GM10248 (cell line): ENCODE results near the gene VWF.

Experiments used
- CTCF ChIA-PET: fragments of 300-600 bp; sonication (Branson Sonifier 250); formaldehyde crosslinking; extraction: SDS; loops from one replicate; lab custom pipeline; 2021; ENCODE audit warnings: antibody characterized with exemption; lab: Yijun Ruan, JAX
- POLR2A ChIA-PET: fragments of 350-650 bp; sonication (Branson Sonifier 250); formaldehyde crosslinking; extraction: SDS; loops from one replicate; lab custom pipeline; 2020; ENCODE audit warnings: antibody characterized with exemption; lab: Yijun Ruan, JAX
- DNase-seq: peaks from one replicate; pipeline ENCODE4 v3.0.0; 2012; ENCODE audit errors: extremely low spot score
- TF ChIP-seq, protein P1 (sequence below): IDR thresholded peaks from 2 replicates; pipeline ENCODE4 v1.5.1; 2012; ENCODE audit warnings: mild to moderate bottlenecking, low read depth; ENCODE audit errors: extremely low read depth, missing control alignments, control extremely low read depth

The VWF gene

GRCh38 chr12:5984873-5985272, 139.6 kb downstream of the VWF start:
- ChIA-PET POLR2A (no interaction called here), CTCF (no interaction called here)
- TF ChIP-seq, protein P1, sequence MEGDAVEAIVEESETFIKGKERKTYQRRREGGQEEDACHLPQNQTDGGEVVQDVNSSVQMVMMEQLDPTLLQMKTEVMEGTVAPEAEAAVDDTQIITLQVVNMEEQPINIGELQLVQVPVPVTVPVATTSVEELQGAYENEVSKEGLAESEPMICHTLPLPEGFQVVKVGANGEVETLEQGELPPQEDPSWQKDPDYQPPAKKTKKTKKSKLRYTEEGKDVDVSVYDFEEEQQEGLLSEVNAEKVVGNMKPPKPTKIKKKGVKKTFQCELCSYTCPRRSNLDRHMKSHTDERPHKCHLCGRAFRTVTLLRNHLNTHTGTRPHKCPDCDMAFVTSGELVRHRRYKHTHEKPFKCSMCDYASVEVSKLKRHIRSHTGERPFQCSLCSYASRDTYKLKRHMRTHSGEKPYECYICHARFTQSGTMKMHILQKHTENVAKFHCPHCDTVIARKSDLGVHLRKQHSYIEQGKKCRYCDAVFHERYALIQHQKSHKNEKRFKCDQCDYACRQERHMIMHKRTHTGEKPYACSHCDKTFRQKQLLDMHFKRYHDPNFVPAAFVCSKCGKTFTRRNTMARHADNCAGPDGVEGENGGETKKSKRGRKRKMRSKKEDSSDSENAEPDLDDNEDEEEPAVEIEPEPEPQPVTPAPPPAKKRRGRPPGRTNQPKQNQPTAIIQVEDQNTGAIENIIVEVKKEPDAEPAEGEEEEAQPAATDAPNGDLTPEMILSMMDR, result no peak
- DNase-seq, result no peak

DNA sequence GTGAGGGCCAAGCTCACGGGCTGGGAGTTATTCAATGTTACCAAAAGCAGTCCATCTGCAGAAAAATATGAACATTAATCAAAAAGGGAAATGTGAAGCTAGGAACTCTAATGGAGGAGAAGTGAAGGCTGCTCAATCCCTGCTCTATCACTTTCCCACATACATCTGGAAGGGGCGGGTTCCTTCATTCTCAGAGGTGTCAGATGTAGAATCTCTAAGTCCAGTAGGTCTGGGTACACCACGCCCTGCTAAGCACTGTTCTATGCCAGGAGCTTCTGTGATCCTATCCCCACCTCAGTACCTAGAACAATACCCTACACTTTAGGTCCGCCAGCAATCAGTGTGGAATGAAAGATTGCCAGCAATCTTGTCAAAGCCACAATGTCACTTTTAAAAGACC, 142.4 kb downstream of the VWF start:
- ChIA-PET CTCF (interaction anchor here (1.9 to 2.8 kb wide), 2 partner anchors 8 to 56 kb away, joined by 12 read pairs; no protein-coding TSS in a partner anchor), POLR2A (no interaction called here)
- DNase-seq, result no peak
- TF ChIP-seq, protein P1, result no peak

- CTCF ChIA-PET, result interaction anchor here (1.9 kb wide), 1 partner anchor 11 kb away, joined by 8 read pairs; no protein-coding TSS in a partner anchor
Measured at GRCh38 chr12:5977556-5977955, 146.9 kb downstream of the VWF start.

GRCh38 chr12:5976711-5977110, 147.8 kb downstream of the VWF start:
- ChIA-PET CTCF (interaction anchor here (0.8 to 1.9 kb wide), 2 partner anchors 9 to 12 kb away, joined by 3 to 8 read pairs; no protein-coding TSS in a partner anchor), POLR2A (no interaction called here)
- no peak for DNase-seq
- TF ChIP-seq, protein P1, result no peak

More at GRCh38 chr12:5977556-5977955, 146.9 kb downstream of the VWF start:
- no peak for DNase-seq
- POLR2A ChIA-PET, result no interaction called here
- TF ChIP-seq, protein P1, result no peak

- TF ChIP-seq, protein P1, result no peak
- POLR2A ChIA-PET, result no interaction called here
- no peak for DNase-seq
- CTCF ChIA-PET, result interaction anchor here (1.9 kb wide), 1 partner anchor 12 kb away, joined by 8 read pairs; no protein-coding TSS in a partner anchor
Measured at GRCh38 chr12:5976196-5976595, 148.3 kb downstream of the VWF start.

- ChIA-PET CTCF (interaction anchor here (1.5 to 1.7 kb wide), 2 partner anchors 14 to 64 kb away, joined by 4 to 6 read pairs; no protein-coding TSS in a partner anchor), POLR2A (no interaction called here)
- no peak for DNase-seq
- TF ChIP-seq, protein P1, result no peak
Measured at GRCh38 chr12:5973461-5974115, 150.9 kb downstream of the VWF start.
